ENCODE measurements around the gene TRIM22.

TRIM22 gene

GRCh38 chr11:5698281-5698680 is 8.7 kb downstream of the TRIM22 start:
- in situ Hi-C loops (cut with MboI; ENCODE audit: low sequenced_read_pairs, unreplicated experiment) = no loop called here
- DNase-seq (ENCODE audit: low spot score) = no peak
- TF ChIP-seq CTCF (IDR thresholded peaks at IDR 0.05; ENCODE audit: borderline replicate concordance, control extremely low read depth, extremely low read depth, insufficient read depth, missing control alignments) = no peak

GRCh38 chr11:5700421-5701054 is 10.9 kb downstream of the TRIM22 start:
- no peak for TF ChIP-seq CTCF (IDR thresholded peaks at IDR 0.05; ENCODE audit: borderline replicate concordance, control extremely low read depth, extremely low read depth, insufficient read depth, missing control alignments)
- in situ Hi-C loops (cut with MboI; ENCODE audit: low sequenced_read_pairs, unreplicated experiment) = no loop called here
- no peak for DNase-seq (ENCODE audit: low spot score)

- no peak for TF ChIP-seq CTCF (IDR thresholded peaks at IDR 0.05; ENCODE audit: borderline replicate concordance, control extremely low read depth, extremely low read depth, insufficient read depth, missing control alignments)
- in situ Hi-C loops (cut with MboI; ENCODE audit: low sequenced_read_pairs, unreplicated experiment) = no loop called here
- DNase-seq (ENCODE audit: low spot score) = no peak
These were observed 11.5 kb downstream of the TRIM22 start for GRCh38 chr11:5701055-5701577.

- TF ChIP-seq CTCF (IDR thresholded peaks at IDR 0.05; ENCODE audit: borderline replicate concordance, control extremely low read depth, extremely low read depth, insufficient read depth, missing control alignments) = no peak
- DNase-seq (ENCODE audit: low spot score) = no peak
- in situ Hi-C loops (cut with MboI; ENCODE audit: low sequenced_read_pairs, unreplicated experiment) = no loop called here
These were observed 14.3 kb downstream of the TRIM22 start for GRCh38 chr11:5703741-5704536.

GRCh38 chr11:5705688-5706087 is 16.1 kb downstream of the TRIM22 start:
- in situ Hi-C loops (cut with MboI; ENCODE audit: low sequenced_read_pairs, unreplicated experiment) = no loop called here
- no peak for DNase-seq (ENCODE audit: low spot score)
- TF ChIP-seq CTCF (IDR thresholded peaks at IDR 0.05; ENCODE audit: borderline replicate concordance, control extremely low read depth, extremely low read depth, insufficient read depth, missing control alignments) = no peak

- in situ Hi-C loops (cut with MboI; ENCODE audit: low sequenced_read_pairs, unreplicated experiment) = no loop called here
- DNase-seq (ENCODE audit: low spot score) = no peak
- peak; percentile 16 for TF ChIP-seq CTCF (IDR thresholded peaks at IDR 0.05; ENCODE audit: borderline replicate concordance, control extremely low read depth, extremely low read depth, insufficient read depth, missing control alignments)
These were observed 22.9 kb downstream of the TRIM22 start for GRCh38 chr11:5712507-5712906.
